ENCODE measurements around the gene FLNB. TPM values are rescaled to one million over a fixed set of nuclear protein-coding genes. Genes with fewer than 3 reads are reported as not detected.

Gene FLNB
- total and polyA plus RNA-seq, 9 of the 15 experiments (the other 6 are each of a cell fraction or from before 2014, with no cell fraction given) = 9.4 to 48.1 (median 25.6) TPM

DNA sequence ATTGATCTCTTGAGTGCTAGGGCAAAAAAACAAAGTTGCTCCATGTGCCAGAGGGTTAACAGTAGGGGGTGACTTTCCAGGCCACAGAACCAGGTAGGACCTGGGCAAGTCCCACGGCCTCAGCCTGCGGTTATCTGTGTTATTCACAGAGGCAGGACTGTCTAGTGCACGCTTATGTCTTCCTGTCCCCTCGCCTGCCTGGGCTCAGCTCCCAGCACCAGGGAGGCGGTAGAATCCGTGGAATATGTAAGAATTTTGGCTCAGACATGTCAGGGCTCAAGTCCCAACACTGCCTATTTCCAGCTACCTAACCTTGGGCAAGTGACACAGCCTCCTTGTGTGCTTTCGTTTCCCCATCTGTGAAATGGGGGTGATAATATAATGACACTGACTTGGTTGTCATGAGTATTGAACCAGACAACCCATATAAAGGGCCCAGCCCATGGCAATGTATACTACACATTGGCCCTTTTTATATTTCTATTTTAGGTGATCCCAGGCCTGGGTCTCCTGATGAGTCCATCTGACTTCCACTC, 44.3 kb upstream of the FLNB start:
- POLR2A ChIA-PET = interaction anchor here (1.8 kb wide), 1 partner anchor 10 kb away, joined by 5 read pairs; no protein-coding TSS in a partner anchor
- H3K9me1 ChIP-seq (ENCODE audit: control insufficient read depth, insufficient read depth, low read length) = no peaks in the 10 kb centered on the region
- ATAC-seq (peak; percentile 19; the same call in 1 of the 3 replicates), FAIRE-seq (no peak), DNase-seq (ENCODE audit: extremely low read depth in 1 of 4, low spot score in 3 of 4) (no peak)
- H3K4me2 ChIP-seq (ENCODE audit: insufficient read depth, low read length) = no peak overlapping the region
- TF ChIP-seq TAF7 (tag; IDR thresholded peaks at IDR 0.05) (no peak), ZNF77 (CRISPR knock-in tag; IDR thresholded peaks at IDR 0.05) (no peak), ESRRA (IDR thresholded peaks at IDR 0.05; ENCODE audit: borderline replicate concordance, low read depth) (peak; percentile 54; the same call in 1 of the 2 replicates)
- TF ChIP-seq, protein P1, sequence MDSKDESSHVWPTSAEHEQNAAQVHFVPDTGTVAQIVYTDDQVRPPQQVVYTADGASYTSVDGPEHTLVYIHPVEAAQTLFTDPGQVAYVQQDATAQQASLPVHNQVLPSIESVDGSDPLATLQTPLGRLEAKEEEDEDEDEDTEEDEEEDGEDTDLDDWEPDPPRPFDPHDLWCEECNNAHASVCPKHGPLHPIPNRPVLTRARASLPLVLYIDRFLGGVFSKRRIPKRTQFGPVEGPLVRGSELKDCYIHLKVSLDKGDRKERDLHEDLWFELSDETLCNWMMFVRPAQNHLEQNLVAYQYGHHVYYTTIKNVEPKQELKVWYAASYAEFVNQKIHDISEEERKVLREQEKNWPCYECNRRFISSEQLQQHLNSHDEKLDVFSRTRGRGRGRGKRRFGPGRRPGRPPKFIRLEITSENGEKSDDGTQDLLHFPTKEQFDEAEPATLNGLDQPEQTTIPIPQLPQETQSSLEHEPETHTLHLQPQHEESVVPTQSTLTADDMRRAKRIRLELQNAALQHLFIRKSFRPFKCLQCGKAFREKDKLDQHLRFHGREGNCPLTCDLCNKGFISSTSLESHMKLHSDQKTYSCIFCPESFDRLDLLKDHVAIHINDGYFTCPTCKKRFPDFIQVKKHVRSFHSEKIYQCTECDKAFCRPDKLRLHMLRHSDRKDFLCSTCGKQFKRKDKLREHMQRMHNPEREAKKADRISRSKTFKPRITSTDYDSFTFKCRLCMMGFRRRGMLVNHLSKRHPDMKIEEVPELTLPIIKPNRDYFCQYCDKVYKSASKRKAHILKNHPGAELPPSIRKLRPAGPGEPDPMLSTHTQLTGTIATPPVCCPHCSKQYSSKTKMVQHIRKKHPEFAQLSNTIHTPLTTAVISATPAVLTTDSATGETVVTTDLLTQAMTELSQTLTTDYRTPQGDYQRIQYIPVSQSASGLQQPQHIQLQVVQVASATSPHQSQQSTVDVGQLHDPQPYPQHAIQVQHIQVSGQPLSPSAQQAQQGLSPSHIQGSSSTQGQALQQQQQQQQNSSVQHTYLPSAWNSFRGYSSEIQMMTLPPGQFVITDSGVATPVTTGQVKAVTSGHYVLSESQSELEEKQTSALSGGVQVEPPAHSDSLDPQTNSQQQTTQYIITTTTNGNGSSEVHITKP (IDR thresholded peaks at IDR 0.05; ENCODE audit: partially characterized antibody) = peak; percentile 17
- peak overlapping the region; percentile 12; the same call in 1 of the 2 replicates for H2AFZ ChIP-seq (ENCODE audit: low read depth, low read length)
- peaks cover 10 to 17% of the 10 kb centered on the region in 2 experiments for H3K4me1 ChIP-seq (replicated peaks in 1 of 2; ENCODE audit: control insufficient read depth in 2 of 2, insufficient read depth in 2 of 2, low read length in 2 of 2)
- no peaks in the 10 kb centered on the region for H3K36me3 ChIP-seq (ENCODE audit: control insufficient read depth, insufficient read depth, low read length)
- no peaks in the 10 kb centered on the region for H4K20me1 ChIP-seq (replicated peaks; ENCODE audit: control insufficient read depth, insufficient read depth, low read length)
- no peaks in the 10 kb centered on the region for H3K79me2 ChIP-seq (ENCODE audit: control insufficient read depth, insufficient read depth, low read length)
- WGBS (ENCODE audit: insufficient coverage, low coverage, missing lambda C conversion rate) = 26% methylated on average over 7 of the region's 7 CpGs
- intact Hi-C loops (cut with micrococcal nuclease) (loop anchor here (5.0 kb wide), 1 partner anchor 43 kb away; the partner anchor contains the start of gene FLNB), in situ Hi-C loops (cut with MboI) (no loop called here)
- H3K27me3 ChIP-seq (ENCODE audit: control insufficient read depth in 2 of 2, insufficient read depth in 2 of 2, low read length in 2 of 2) = no peaks in the 10 kb centered on the region
- H3K9me3 ChIP-seq (replicated peaks; ENCODE audit: control insufficient read depth, insufficient read depth, low read depth, low read length) = no peaks in the 10 kb centered on the region
- no peak overlapping the region for H3K9ac ChIP-seq (ENCODE audit: insufficient read depth in 1 of 2, low read depth in 2 of 2, low read length in 2 of 2)
- H3K4me3 ChIP-seq = no peak overlapping the region
- H3K27ac ChIP-seq (ENCODE audit: extremely low read depth, low read depth, low read length) = no peak overlapping the region
- CTCF ChIA-PET (ENCODE audit: low intra/inter-chr PET ratio) = no interaction called here
- no TSS peak for BruUV-seq (replicated peaks)

All from K562 (cell line).